GM21447 (cell line): ENCODE measurements around the gene TENT4B.
"Not testable (repeated sequence)": the region's sequence is repeated elsewhere in the genome, so short reads cannot be mapped to it uniquely, and the experiment has no call there.

Source experiments
- ATAC-seq: cut with Tn5 transposase; IDR thresholded peaks from one replicate; pipeline ENCODE4 v1.9.1; 2021; ENCODE audit not compliant: unreplicated experiment

TENT4B gene

DNA sequence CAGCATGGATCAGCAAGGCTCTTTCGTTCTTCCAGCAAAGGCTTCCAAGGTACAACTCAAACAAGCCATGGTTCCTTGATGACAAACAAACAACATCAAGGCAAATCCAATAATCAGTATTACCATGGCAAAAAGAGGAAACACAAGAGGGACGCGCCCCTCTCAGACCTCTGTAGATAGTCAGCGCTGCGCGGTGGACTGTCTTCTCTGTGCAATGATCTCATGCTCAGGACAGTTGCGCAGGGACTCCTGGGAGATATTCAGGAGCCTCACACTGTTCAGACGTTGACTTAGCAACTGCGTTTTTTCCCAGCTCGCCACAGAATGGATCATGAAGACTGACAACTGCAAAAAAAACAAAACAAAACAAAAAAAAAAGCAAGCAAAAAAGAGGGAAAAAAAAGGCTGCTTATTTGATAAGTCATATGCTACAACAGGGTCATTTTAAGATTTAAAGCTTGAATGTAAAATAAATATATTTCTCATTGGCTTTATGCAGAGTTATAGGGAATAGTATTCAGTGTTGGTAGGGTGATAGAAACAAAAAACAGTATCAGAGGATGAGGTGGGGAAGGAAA is 76.1 kb downstream of the TENT4B start:
- no peak for ATAC-seq

DNA sequence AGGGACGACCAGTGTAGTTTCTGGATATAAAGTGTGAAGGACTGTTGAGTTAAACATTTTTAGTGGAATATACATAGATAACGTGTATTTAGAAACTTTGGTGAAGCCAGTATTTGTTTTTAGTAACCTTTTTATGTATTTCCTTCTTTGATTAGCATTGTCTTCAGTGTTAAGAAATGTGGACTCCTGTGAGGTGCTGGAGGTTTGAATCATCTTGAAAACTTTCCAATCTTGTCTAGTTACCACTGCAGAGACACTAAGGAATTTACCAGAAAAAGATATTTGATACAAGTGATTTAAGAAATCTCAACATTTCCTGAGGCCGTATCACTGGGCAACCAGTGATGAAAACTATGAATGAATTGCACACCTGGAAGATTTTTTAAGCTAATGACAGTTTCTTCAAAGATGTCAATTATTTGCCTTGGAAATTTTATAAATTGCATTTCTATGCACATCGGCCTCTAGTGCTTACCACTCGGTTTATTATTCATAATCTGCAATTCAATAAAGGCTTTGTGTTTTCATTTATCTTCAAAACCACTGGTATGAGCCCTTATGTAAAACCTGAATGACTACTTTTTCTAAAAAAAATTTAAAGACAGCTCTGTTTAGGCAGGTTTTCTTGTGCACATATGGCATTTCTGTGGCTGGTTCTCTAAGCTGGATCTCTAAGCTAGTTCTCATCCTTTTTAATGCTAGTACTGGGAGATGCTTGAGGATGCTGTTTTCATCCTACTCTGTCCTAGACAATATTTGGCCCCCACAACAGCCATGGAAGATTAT is 81.9 kb downstream of the TENT4B start:
- ATAC-seq: no peak

DNA sequence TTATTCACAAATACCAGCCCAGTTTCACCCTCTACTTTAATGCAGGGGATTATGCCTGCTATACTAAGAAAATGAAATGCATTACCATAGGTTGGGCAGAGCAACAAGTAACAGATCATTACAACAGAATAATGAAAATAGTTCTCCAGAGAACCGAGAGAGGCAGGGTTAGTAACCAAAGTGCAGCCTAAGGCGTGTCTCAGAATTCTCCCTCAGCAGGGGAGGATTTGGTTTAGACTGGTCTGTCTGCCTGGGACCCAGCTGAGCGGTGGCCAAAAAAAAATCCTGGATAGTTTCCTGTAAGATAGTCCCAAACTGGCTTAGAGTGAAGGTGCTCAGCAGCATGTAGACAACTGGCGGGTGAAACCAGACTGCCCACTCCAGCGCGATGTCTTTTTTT is 82.5 kb downstream of the TENT4B start:
- ATAC-seq: no peak

DNA sequence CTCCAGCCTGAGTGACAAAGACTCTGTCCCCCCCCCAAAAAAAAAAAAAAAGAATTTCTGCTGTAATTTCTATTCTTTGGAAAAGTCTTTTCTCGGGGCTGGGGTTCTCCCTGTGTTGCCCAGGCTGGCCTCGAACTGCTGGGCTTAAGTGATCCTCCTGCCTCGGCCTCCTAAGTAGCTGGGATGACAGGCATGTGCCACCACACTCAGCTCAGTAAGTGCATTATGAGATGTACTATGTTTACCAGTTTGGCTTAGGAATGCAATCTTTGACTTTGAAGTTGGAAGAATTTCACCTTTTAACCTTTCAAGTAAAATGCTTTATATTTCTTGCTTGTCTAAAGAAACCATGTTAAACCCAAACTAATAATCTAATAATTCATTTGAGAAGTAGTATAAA is 85.2 kb downstream of the TENT4B start:
- no peak for ATAC-seq

DNA sequence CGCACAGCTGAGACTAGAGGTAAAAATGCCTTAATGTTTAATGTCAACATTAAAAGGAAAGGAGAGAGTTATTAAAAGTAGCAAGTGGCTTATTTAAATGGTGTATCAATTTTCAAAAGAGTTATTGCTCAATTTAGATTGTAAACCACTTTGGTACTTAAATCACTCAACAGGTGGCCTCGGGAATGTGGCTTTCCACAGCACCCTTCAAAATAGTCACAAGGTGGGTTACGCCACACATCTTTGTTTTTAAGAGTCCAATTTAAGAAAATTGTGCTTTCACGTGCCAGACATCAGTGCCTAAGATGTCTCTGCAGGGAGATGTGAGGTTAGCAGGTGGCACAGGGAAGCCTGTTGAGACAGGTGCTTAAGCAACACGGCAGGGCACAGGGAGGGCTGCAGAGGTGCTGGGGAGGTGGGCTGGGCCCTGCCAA is 85.8 kb downstream of the TENT4B start:
- ATAC-seq: no peak

DNA sequence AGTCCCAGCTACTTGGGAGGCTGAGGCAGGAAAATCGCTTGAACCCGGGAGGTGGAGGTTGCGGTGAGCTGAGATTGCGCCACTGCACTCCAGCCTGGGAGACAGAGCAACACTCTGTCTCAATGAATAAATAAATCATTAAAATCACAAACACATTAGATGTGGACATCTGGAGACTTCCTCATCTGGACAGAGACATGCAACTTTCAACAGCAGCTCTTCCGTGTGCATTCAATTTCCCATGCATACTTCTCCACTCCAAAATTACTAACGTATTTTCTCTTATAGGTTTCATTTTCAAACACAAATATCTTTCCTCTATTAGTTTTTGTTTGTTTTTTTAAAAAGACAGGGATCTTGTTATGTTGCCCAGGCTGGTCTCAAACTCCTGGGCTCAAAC is 89.9 kb downstream of the TENT4B start:
- ATAC-seq: not testable (repeated sequence)

DNA sequence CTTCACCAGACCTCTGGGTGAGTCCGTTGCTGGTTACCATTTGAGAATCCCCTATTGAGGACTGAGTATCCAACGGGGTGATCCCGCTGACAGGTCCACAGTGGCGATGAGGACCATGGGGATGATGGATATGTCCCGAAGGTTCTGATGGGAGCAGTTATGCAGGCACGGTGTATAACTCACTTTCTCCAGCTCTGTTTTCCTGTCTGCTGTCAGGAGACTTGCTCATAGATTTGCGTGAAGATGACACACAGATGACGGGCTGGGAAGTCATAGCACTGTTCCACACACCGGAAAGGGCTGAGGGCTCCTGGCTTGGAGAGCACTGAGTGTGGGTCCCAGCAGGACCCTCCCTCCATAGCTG is 91.0 kb downstream of the TENT4B start:
- ATAC-seq: no peak

DNA sequence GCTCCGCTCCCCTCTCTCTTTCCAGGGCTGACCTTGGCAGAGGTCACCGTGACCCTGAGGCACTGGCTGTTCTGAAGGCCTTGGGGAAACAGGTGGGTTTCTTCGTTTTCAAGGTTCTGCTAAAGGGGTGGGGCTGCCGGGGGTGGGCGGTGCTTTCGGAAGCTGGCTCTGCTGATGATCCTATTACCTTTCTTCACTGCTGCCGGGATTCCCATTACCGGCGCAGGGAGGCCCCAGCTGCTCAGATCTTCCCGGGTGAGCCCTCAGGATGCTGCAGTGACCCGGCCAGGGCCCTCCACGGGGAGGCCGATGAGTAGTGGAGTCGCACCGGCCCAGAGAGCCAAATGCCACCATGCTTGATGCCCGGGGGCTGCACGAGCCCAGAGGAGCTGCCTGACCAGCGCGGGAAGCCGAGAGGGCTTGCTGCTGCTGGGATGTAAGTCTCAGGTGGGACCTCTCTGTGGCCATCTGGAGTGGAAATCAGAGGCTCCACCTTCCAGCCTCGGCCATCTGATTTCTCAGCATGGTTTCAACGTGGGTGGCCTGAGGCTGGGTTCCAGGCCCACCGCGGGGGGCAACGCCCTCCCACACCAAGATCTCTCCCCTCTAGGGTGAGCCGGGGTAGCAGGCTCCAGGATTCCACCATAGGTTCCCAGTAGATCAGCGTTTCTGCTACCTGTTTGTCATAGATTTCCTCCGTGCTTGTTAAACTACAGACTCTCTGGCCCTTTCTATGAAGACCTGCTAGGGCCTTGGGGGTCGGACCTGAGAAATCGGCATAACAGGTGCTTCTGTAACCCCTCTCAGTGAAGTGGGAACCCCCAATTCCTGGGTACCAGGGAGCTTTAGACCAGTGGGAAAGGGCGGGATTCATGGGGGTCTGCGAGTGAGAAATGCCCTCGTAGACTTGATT is 91.7 kb downstream of the TENT4B start:
- no peak for ATAC-seq

DNA sequence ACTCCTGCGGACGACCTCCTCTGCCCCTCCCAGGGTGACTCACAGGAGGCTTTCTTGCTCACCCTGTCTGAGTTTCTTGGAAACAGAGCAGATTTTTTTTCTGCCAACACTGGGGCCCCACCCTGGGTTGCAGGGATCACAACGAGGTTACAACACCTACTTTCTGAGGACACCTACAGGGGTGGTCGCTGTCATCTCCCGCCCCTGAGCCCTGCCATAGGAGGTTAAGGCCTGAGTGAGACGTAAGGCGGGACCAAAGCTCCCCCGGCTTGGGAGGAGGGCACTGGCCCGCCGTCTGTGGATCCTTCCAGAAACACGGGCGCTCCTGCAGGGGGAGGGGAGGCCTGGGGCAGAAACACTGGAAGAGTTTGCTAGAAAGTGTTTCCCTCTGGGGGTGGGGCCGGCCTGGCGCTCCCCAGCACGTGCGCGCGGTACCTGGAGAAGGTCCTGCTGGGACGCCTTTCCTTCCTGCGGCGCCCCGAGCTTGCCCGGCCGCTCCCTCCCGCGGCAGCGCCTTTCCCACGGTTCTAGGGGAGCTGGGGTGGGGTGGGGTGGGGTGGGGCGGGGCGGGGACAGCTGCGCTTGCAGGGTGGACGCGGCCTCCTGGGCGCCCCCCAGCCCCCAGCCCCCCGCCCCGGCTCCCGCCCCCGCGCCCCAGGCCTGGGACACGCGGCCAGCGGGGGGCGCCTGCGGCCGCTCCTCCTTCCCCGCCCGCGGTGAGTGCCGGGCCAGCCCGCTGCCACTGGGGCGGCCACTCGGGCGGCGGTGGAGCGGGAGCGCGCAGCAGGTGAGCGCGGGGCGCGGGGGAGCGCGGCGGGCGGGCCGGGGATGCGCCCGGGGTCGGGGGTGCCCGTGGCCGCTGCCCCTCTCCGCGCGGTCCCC is 92.6 kb downstream of the TENT4B start:
- ATAC-seq: peak; percentile 73

DNA sequence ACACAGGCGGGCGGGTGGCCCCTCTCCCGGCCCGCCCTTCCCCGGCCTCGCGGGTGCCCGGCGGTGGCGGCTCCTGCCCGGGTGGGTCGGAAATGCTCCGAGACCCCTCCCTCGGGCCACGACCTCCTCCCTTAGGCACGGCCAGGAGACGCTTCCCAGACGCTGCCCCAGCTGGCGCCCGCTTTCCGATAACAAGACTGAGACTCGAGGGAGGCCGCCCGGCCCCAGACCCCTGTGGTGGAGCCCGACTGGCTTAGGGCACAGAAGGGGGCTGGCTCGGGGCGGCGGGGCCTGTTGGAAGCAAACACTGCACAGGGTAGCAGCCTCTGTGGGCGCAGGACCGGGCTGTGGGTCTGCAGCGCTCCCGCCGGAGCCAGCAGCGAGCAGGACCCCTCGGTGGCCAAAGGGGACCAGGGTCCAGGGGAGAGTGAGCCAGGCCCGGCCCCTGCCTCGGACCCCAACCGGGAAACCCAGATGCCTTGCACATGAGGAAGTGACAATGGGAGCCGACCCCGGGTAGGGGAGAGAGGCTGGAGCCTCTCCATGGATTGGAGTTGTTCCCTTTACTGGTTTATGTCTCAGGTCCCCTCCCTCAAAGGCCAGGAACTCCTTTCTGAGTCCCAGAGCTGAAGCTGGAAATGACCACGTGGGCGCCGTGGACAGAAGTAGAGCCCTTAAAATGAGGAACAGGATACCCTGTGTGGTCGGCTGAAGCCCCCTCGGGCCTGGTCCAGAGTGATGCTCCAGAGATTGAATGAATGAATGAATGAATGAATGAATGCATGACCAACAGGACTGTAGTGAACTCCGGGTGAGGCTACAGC is 93.4 kb downstream of the TENT4B start:
- ATAC-seq: peak; percentile 20

DNA sequence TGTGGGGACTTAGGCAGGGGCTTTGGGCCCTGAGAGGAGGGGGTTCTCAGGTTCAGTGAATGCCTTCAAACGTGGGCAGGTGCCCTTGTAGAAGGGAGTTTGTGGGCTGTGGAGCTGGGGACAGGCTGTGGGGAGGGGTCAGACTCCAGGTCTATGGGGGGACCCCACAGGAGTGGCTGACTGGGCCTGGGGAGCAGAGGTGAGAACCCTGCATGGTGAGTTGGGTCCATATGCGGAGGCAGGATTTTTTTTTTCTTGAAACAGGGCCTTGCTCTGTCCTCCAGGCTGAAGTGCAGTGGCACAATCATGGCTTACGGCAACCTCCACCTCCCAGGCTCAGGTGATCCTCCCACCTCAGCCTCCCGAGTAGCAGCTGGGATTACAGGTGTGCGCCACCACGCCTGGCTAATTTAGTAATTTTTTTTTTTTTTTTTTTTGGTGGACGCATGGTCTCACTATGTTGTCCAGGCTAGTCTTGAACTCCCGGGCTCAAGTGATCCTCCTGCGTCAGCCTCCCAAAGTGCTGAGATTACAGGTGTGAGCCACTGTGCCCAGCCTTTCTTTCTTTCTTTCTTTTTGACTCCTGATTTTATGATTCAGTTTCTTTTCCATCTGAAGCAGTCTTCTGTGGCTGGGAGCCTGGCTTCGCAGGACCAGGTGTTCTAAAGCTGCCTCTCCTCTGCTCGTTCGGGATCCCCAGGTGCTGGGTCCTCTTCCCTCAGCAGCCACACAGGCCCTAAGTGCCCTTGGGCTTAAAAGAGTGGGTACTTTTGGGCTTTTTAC is 94.2 kb downstream of the TENT4B start:
- ATAC-seq: no peak

DNA sequence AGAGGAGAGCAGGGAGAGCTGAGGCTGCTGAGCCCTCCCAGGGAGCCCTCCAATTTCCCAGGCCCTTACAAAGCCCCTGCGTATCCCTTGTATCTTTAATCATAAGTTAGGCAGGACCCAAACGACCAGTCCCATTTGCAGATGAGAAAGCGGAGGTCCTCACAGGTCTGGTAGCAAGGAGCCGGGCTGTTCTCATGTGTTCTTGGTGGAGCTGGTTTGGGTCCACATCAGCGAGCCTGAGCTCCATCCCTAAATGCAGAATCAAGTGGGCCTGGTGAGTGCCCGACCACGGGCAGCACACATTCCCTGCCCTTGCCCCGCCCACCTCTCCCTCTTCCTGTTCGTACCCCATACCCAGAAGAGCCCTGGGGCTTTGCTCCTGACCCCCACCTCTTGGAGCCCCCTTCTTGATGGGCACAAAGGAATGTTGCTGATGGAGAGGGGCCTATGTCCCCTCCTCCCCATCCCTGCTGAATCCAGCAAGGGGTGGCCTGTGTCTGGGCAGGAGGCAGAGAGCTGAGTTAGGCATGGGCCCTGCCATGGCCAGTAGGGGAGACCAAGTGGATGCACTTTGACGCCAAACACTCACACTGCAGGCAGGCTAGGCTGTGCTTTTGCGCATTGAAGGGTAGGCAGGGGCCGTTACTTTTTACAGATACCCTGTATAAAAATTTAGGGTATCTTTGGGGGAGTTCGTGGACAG is 95.0 kb downstream of the TENT4B start:
- ATAC-seq: no peak

DNA sequence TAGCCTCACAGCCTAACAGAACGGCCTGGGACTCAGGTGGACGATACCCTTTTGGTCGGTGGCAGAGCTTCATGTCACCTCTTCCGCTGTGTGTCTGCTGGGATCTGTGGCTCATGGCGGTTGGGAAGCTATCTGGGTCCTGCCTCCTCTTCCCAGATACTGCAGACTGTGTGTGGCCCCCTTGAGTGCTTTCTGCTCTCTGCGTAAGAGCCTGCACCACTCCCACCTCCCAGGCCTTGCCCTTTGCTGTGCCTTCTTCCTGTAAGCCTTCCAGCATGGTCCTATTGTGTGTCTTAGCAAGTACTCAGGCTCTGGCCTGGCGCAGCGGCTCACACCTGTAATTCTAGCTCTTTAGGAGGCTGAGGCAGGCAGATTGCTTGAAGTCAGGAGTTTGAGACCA is 95.7 kb downstream of the TENT4B start:
- no peak for ATAC-seq

DNA sequence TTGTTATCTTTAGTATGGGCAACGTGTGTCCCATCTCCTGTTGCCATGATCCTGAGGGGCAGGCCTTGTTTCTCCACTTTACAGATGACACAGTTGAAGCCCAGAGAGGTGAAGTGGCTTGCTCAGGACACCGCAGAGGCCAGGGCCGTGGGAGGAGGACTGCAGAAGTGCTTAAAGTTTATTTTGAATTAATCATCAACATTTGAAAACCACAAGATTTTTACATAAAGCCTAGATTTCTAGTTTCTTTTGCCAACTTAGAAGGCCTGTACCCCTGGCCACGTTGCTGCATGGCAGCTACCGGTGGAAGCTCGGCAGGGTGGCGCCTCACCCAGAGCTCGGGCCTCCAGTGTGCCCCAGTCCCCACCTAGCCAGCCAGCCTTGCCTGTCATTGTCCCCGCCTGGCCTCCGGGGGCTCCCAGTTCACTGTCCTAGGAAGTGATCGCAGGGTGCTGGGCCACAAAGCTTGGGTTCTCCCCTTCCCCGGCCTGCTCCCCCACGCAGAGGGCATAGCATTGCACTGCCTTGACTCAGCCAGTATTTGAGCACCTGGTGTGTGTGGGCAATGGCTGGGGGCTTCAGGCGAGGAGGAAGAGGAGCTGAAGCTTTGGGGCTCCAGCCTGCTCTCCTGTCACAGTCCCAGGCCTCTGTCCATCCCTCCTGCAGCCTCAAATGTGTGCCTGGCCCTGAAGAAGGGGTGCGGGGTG is 98.4 kb downstream of the TENT4B start:
- no peak for ATAC-seq

DNA sequence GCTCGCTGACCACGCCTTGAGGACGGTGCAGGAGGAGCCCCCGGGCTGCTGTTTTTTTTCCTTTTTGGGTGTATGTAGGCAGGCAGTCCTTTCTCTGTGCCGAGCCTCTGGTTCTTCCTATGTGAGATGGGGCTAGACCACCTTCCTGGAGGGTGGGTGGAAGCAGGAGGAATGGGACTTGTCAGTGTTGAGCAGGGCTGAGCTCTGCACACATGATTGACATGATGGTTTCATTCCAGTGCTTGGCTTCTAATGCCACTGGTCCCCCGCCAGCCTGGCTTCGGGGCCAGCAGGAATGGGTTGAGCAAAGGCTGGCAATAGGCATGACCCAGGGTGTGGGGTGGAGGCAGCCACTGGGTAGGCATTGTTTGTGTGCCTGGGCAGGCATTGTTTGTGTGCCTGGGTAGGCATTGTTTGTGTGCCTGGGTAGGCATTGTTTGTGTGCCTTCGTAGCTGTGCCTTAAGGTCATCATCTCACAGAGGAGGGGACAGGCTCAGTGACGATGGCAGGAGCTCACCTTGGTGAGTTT is 99.0 kb downstream of the TENT4B start:
- ATAC-seq: no peak

DNA sequence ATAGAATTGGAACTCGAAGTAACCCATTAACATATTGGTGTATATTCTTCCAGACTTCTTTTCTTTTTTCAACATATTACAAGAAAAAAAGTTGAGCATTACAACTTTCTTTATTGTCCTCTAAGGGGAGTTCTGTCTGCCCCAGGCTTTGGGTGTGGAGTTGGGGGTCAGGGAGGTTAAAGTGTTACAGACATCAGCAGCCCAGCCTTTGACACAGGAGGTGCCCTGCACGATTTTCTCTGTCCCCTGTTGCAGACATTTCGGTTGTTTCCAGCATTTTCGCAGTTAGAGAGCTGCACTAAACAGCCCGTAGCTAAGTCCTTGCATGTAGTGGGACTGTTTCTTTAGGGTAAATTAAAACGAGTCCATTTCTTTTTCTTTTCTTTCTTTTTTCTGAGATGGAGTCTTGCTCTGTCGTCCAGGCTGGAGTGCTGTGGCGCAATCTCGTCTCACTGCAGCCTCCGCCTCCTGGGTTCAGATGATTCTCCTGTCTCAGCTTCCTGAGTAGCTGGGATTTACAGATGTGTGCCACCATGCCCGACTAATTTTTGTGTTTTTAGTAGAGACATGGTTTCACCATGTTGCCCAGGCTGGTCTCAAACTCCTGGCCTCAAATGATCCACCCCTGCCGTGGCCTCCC is 99.9 kb downstream of the TENT4B start:
- ATAC-seq: no peak

DNA sequence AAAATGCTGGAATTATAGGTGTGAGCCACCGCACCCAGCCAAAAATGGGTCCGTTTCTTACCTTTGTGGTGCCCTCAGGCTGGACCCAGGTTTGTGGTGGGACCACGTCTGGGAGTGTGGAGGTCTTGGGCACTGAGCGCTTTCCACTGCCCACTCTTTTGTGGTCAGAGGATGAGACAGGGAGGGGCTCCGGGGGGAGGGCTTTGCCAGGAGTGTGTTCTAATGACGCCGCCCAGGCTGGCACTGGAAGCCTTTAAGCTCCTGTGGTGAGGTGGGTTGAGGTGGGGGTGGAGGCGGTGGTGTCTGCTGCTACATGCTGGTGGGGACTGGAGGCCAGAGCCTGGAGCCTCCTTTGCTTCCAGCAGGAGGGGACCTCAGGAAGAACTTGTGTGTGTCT is 100.4 kb downstream of the TENT4B start:
- no peak for ATAC-seq
